OCI-LY3 (cell line): Measurements from ENCODE around the gene FNDC4.

Source experiments
- CTCF ChIP-seq: fragments of 200-600, 300-600 bp; sonication (generic); IDR thresholded peaks from 2 replicates; pipeline ENCODE4 v1.5.1; 2014; ENCODE audit warnings: antibody characterized with exemption, low read length, low read depth
- EZH2phosphoT487 ChIP-seq: fragments of 200-600 bp; shearing (Covaris generic); IDR thresholded peaks from 2 replicates; pipeline ENCODE4 v1.6.1; 2018; ENCODE audit warnings: antibody characterized with exemption, mixed run types, low read depth

- no peak for TF ChIP-seq CTCF
- no peak for TF ChIP-seq EZH2phosphoT487
Measured at GRCh38 chr2:27446057-27446456, 48.9 kb downstream of the FNDC4 start.
